Smooth muscle cell (in vitro differentiated cells): ENCODE measurements around the gene CDH15. TPM values are rescaled to one million over a fixed set of nuclear protein-coding genes. Genes with fewer than 3 reads are reported as not detected.

Experiments used
- DNase-seq: peaks from one replicate; lab custom pipeline; 2025; ENCODE audit not compliant: unreplicated experiment; lab: John Stamatoyannopoulos, UW
- H2AFZ ChIP-seq: fragments of 200-600 bp; sonication (generic); 2 replicates; pipeline ENCODE4 v1.6.0; 2016; ENCODE audit warnings: antibody characterized with exemption, low read depth, mild to moderate bottlenecking
- H3F3A ChIP-seq: fragments of 200-600 bp; sonication (generic); 2 replicates; pipeline ENCODE4 v1.6.0; 2017; ENCODE audit warnings: antibody characterized with exemption, low read depth
- H3K27ac ChIP-seq: fragments of 200-600 bp; sonication (generic); 2 replicates; pipeline ENCODE4 v1.5.1; 2016; ENCODE audit warnings: low read depth, mild to moderate bottlenecking
- H3K27me3 ChIP-seq: fragments of 200-600 bp; sonication (generic); 2 replicates; pipeline ENCODE4 v1.6.1; 2016; ENCODE audit warnings: low read depth, mild to moderate bottlenecking
- H3K36me3 ChIP-seq: fragments of 200-600 bp; sonication (generic); 2 replicates; pipeline ENCODE4 v1.5.1; 2016; ENCODE audit warnings: low read depth
- H3K4me1 ChIP-seq: fragments of 200-600 bp; sonication (generic); 2 replicates; pipeline ENCODE4 v1.5.1; 2016; ENCODE audit warnings: low read depth
- H3K4me2 ChIP-seq: fragments of 200-600 bp; sonication (generic); 2 replicates; pipeline ENCODE4 v1.6.0; 2016; ENCODE audit warnings: mild to moderate bottlenecking
- H3K4me3 ChIP-seq: fragments of 200-600 bp; sonication (generic); 2 replicates; pipeline ENCODE4 v1.5.1; 2016; ENCODE audit warnings: mild to moderate bottlenecking
- H3K79me2 ChIP-seq: fragments of 200-600 bp; sonication (generic); 2 replicates; pipeline ENCODE4 v1.6.0; 2016; ENCODE audit warnings: low read depth, mild to moderate bottlenecking
- H3K9ac ChIP-seq: fragments of 200-600 bp; sonication (generic); 2 replicates; pipeline ENCODE4 v1.6.0; 2016; ENCODE audit warnings: low read depth
- H3K9me3 ChIP-seq: fragments of 200-600 bp; sonication (generic); replicated peaks from 2 replicates; pipeline ENCODE4 v1.5.1; 2016; ENCODE audit warnings: low read depth
- H4K20me1 ChIP-seq: fragments of 200-600 bp; sonication (generic); 2 replicates; pipeline ENCODE4 v1.6.0; 2016; ENCODE audit warnings: low read depth
- CTCF ChIP-seq: fragments of 200-600 bp; sonication (generic); IDR thresholded peaks from 2 replicates; pipeline ENCODE4 v1.5.1; 2017; ENCODE audit warnings: borderline replicate concordance, mild to moderate bottlenecking, antibody characterized with exemption; ENCODE audit not compliant: insufficient read depth, poor library complexity, severe bottlenecking
- WGBS: methylation state at CpG from one replicate; pipeline ENCODE4 v1.1.7; 2016; ENCODE audit warnings: low lambda C conversion rate; 5-methylcytosine and 5-hydroxymethylcytosine counted together
- polyA plus RNA-seq: library from polyadenylated mRNA; unstranded; fragments of >200 nt; fragmentation: Nextera tagmentation; extraction: Ambion mirVana; gene quantifications from 2 replicates; pipeline ENCODE4 v1.2.1, GENCODE V29; 2016
- total RNA-seq: library from RNA; depleted of rRNA; stranded (reverse); fragments of >200 nt; gene quantifications from 2 replicates; pipeline ENCODE4 v1.2.3, GENCODE V29; 2014

The CDH15 gene
- total and polyA plus RNA-seq, 2 experiments from 2014 or later: 0.36 to 1.4 TPM

GRCh38 chr16:89176147-89176690, 4.7 kb downstream of the CDH15 start:
- Histone ChIP-seq H3K4me3 (no peak overlapping the region), H3K4me2 (no peak overlapping the region), H3K36me3 (no peaks in the 10 kb centered on the region), H4K20me1 (no peaks in the 10 kb centered on the region), H2AFZ (no peak overlapping the region), H3K79me2 (no peaks in the 10 kb centered on the region), H3K4me1 (no peaks in the 10 kb centered on the region), H3K27ac (no peak overlapping the region), H3K9me3 (no peaks in the 10 kb centered on the region), H3F3A (no peaks in the 10 kb centered on the region), H3K9ac (no peak overlapping the region), H3K27me3 (peaks cover 4% of the 10 kb centered on the region)
- WGBS: 90% methylated on average over 26 of the region's 27 CpGs
- TF ChIP-seq CTCF: no peak
- DNase-seq: no peak

GRCh38 chr16:89176717-89177116, 5.2 kb downstream of the CDH15 start:
- Histone ChIP-seq H3K36me3 (no peaks in the 10 kb centered on the region), H3K4me3 (no peak overlapping the region), H4K20me1 (no peaks in the 10 kb centered on the region), H3K79me2 (no peaks in the 10 kb centered on the region), H2AFZ (no peak overlapping the region), H3K27me3 (peaks cover 2% of the 10 kb centered on the region), H3K9me3 (no peaks in the 10 kb centered on the region), H3F3A (no peaks in the 10 kb centered on the region), H3K9ac (no peak overlapping the region), H3K4me1 (no peaks in the 10 kb centered on the region), H3K27ac (no peak overlapping the region), H3K4me2 (no peak overlapping the region)
- no peak for DNase-seq
- WGBS: 87% methylated on average over 5 of the region's 9 CpGs
- TF ChIP-seq CTCF: no peak

- Histone ChIP-seq H3K4me2 (no peak overlapping the region), H4K20me1 (no peaks in the 10 kb centered on the region), H3K27me3 (no peaks in the 10 kb centered on the region), H3K4me1 (no peaks in the 10 kb centered on the region), H2AFZ (no peak overlapping the region), H3K79me2 (no peaks in the 10 kb centered on the region), H3K27ac (no peak overlapping the region), H3K9me3 (no peaks in the 10 kb centered on the region), H3K9ac (no peak overlapping the region), H3F3A (no peaks in the 10 kb centered on the region), H3K4me3 (no peak overlapping the region), H3K36me3 (no peaks in the 10 kb centered on the region)
- TF ChIP-seq CTCF: no peak
- no peak for DNase-seq
- WGBS: 86% methylated on average over 10 of the region's 12 CpGs
Observed at GRCh38 chr16:89177501-89177900, 6.0 kb downstream of the CDH15 start.

- no peaks in the 10 kb centered on the region for H3K79me2 ChIP-seq
- no peaks in the 10 kb centered on the region for H3K9me3 ChIP-seq
- no peak overlapping the region for H3K27ac ChIP-seq
- H3F3A ChIP-seq: no peaks in the 10 kb centered on the region
- no peaks in the 10 kb centered on the region for H3K36me3 ChIP-seq
- no peaks in the 10 kb centered on the region for H4K20me1 ChIP-seq
- peaks cover 6% of the 10 kb centered on the region for H3K27me3 ChIP-seq
- no peak overlapping the region for H3K4me2 ChIP-seq
- DNase-seq: no peak
- no peak overlapping the region for H3K4me3 ChIP-seq
- no peak for TF ChIP-seq CTCF
- H2AFZ ChIP-seq: no peak overlapping the region
- 83% methylated on average over 23 of the region's 24 CpGs for WGBS
- no peaks in the 10 kb centered on the region for H3K4me1 ChIP-seq
- no peak overlapping the region for H3K9ac ChIP-seq
Observed at GRCh38 chr16:89178453-89179147, 7.1 kb downstream of the CDH15 start.
